Measurements from ENCODE around the gene SUN1. TPM values are rescaled to one million over a fixed set of nuclear protein-coding genes. Genes with fewer than 3 reads are reported as not detected.
A peak's percentile ranks its signal among the peaks of the same experiment; 100 is the strongest.

SUN1 gene, protein sequence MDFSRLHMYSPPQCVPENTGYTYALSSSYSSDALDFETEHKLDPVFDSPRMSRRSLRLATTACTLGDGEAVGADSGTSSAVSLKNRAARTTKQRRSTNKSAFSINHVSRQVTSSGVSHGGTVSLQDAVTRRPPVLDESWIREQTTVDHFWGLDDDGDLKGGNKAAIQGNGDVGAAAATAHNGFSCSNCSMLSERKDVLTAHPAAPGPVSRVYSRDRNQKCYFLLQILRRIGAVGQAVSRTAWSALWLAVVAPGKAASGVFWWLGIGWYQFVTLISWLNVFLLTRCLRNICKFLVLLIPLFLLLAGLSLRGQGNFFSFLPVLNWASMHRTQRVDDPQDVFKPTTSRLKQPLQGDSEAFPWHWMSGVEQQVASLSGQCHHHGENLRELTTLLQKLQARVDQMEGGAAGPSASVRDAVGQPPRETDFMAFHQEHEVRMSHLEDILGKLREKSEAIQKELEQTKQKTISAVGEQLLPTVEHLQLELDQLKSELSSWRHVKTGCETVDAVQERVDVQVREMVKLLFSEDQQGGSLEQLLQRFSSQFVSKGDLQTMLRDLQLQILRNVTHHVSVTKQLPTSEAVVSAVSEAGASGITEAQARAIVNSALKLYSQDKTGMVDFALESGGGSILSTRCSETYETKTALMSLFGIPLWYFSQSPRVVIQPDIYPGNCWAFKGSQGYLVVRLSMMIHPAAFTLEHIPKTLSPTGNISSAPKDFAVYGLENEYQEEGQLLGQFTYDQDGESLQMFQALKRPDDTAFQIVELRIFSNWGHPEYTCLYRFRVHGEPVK
- polyA plus RNA-seq (2012; rRNA removed): 369 and 560 TPM in 2 replicates
- polyA plus RNA-seq (2012; cell fraction: cytosol; rRNA removed): 137 and 282 TPM in 2 replicates
- polyA plus RNA-seq (2012; cell fraction: nucleus; rRNA removed): 1,170 and 1,470 TPM in 2 replicates

- Histone ChIP-seq H3K79me2 (ENCODE audit: insufficient read depth) (peaks cover 93% of the 10 kb centered on the region), H3K4me1 (ENCODE audit: control insufficient read depth in 1 of 2, insufficient read depth in 2 of 2, low read depth in 1 of 2, low read length in 1 of 2) (peaks cover 21 to 26% of the 10 kb centered on the region in 2 experiments; a peak in 3 of 4 replicates), H3K9ac (peak within 1 kb of the TSS; percentile 78), H3K27me3 (ENCODE audit: insufficient read depth) (no peaks in the 10 kb centered on the region), H3K9me2 (no peaks in the 10 kb centered on the region), H3K27ac (ENCODE audit: low read depth in 2 of 2, low read length in 1 of 2) (peak within 1 kb of the TSS; percentile 29 to 98), H3F3A (replicated peaks; ENCODE audit: insufficient read depth) (peaks cover 37% of the 10 kb centered on the region), H4K20me1 (ENCODE audit: insufficient read depth) (peaks cover 16% of the 10 kb centered on the region), H2AFZ (ENCODE audit: low read depth) (no peak within 1 kb of the TSS), H3K4me3 (ENCODE audit: low read depth in 2 of 2, low read length in 1 of 2) (peak within 1 kb of the TSS in 1 of 2 experiments; percentile 27; a peak in 3 of 4 replicates), H3K9me3 (no peaks in the 10 kb centered on the region), H3K4me2 (peak within 1 kb of the TSS; percentile 65), H3K36me3 (replicated peaks in 1 of 2; ENCODE audit: control insufficient read depth in 1 of 2, insufficient read depth in 2 of 2, low read length in 1 of 2) (peaks cover 7 to 14% of the 10 kb centered on the region in 2 experiments)
- ChIA-PET POLR2A (no interaction called here), CTCF (interaction anchor here (1.1 to 4.0 kb wide), 6 partner anchors 9 to 41 kb away, joined by 4 to 17 read pairs (median 8); no protein-coding TSS in a partner anchor)
- 64% methylated on average over 24 of the region's 24 CpGs for WGBS (ENCODE audit: low lambda C conversion rate)
- DNase-seq: no peak
- TF ChIP-seq FOSL2 (IDR thresholded peaks at IDR 0.05; ENCODE audit: borderline replicate concordance, low read depth) (peak; percentile 85), NRF1 (IDR thresholded peaks at IDR 0.05; ENCODE audit: low read depth, low read length) (no peak), ELF1 (IDR thresholded peaks at IDR 0.05) (no peak), FOXM1 (IDR thresholded peaks at IDR 0.05; ENCODE audit: low read depth) (no peak), MXI1 (IDR thresholded peaks at IDR 0.05; ENCODE audit: low read depth, low read length) (no peak), TEAD4 (IDR thresholded peaks at IDR 0.05; ENCODE audit: borderline replicate concordance, insufficient read depth) (no peak), NFIC (IDR thresholded peaks at IDR 0.05; ENCODE audit: borderline replicate concordance) (peak; percentile 59), TCF12 (IDR thresholded peaks at IDR 0.05) (peak; percentile 86), CHD2 (IDR thresholded peaks at IDR 0.05; ENCODE audit: low read length, partially characterized antibody) (no peak), FOXJ3 (CRISPR knock-in tag; IDR thresholded peaks at IDR 0.05) (no peak), EP300 (IDR thresholded peaks at IDR 0.05; ENCODE audit: borderline replicate concordance in 1 of 2, low read depth in 1 of 2, low read length in 1 of 2) (peak in 1 of 2 experiments; percentile 45; a peak in 1 of 4 replicates), JUND (IDR thresholded peaks at IDR 0.05) (no peak; the same call in 1 of the 2 replicates), MEF2A (IDR thresholded peaks at IDR 0.05; ENCODE audit: borderline replicate concordance, low read depth) (no peak; the same call in 1 of the 2 replicates), SIN3A (IDR thresholded peaks at IDR 0.05; ENCODE audit: borderline replicate concordance, low read depth, low read length) (peak; percentile 7; the same call in 1 of the 2 replicates)
- TF ChIP-seq, protein P1, sequence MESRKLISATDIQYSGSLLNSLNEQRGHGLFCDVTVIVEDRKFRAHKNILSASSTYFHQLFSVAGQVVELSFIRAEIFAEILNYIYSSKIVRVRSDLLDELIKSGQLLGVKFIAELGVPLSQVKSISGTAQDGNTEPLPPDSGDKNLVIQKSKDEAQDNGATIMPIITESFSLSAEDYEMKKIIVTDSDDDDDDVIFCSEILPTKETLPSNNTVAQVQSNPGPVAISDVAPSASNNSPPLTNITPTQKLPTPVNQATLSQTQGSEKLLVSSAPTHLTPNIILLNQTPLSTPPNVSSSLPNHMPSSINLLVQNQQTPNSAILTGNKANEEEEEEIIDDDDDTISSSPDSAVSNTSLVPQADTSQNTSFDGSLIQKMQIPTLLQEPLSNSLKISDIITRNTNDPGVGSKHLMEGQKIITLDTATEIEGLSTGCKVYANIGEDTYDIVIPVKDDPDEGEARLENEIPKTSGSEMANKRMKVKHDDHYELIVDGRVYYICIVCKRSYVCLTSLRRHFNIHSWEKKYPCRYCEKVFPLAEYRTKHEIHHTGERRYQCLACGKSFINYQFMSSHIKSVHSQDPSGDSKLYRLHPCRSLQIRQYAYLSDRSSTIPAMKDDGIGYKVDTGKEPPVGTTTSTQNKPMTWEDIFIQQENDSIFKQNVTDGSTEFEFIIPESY (IDR thresholded peaks at IDR 0.05; ENCODE audit: borderline replicate concordance, low read depth): 0 out of 2 replicates have a peak, but pooled peaks have one; percentile 3
- TF ChIP-seq, protein P2, sequence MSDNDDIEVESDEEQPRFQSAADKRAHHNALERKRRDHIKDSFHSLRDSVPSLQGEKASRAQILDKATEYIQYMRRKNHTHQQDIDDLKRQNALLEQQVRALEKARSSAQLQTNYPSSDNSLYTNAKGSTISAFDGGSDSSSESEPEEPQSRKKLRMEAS (IDR thresholded peaks at IDR 0.05; ENCODE audit: low read depth): peak; percentile 87
- TF ChIP-seq, protein P3, sequence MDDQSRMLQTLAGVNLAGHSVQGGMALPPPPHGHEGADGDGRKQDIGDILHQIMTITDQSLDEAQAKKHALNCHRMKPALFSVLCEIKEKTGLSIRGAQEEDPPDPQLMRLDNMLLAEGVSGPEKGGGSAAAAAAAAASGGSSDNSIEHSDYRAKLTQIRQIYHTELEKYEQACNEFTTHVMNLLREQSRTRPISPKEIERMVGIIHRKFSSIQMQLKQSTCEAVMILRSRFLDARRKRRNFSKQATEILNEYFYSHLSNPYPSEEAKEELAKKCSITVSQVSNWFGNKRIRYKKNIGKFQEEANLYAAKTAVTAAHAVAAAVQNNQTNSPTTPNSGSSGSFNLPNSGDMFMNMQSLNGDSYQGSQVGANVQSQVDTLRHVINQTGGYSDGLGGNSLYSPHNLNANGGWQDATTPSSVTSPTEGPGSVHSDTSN (IDR thresholded peaks at IDR 0.05): peak; percentile 29; the same call in 1 of the 2 replicates
These were observed at the start of gene SUN1 for GRCh38 chr7:832167-832967. TSS of gene SUN1 (plus strand) at chr7:832476. CDS start at chr7:832525, 49 bp downstream.
